Measurements from ENCODE around the gene PCGF3.
"Not testable (repeated sequence)": the region's sequence is repeated elsewhere in the genome, so short reads cannot be mapped to it uniquely, and the experiment has no call there.

PCGF3 gene

GRCh38 chr4:742742-743311 is 37.2 kb downstream of the PCGF3 start:
- DNase-seq (ENCODE audit: low spot score): peak; percentile 98

- DNase-seq (ENCODE audit: low spot score): no peak
Measured at GRCh38 chr4:743463-744211, 38.0 kb downstream of the PCGF3 start.

- no peak for DNase-seq (ENCODE audit: low spot score)
Measured at GRCh38 chr4:744212-744841, 38.7 kb downstream of the PCGF3 start.

GRCh38 chr4:747546-748170 is 42.0 kb downstream of the PCGF3 start:
- DNase-seq (ENCODE audit: low spot score): no peak

- no peak for DNase-seq (ENCODE audit: low spot score)
Measured at GRCh38 chr4:748461-748860, 42.8 kb downstream of the PCGF3 start.

GRCh38 chr4:749698-750666 is 44.4 kb downstream of the PCGF3 start:
- no peak for DNase-seq (ENCODE audit: low spot score)

- DNase-seq (ENCODE audit: low spot score): no peak
Measured at GRCh38 chr4:751676-752075, 46.0 kb downstream of the PCGF3 start.

GRCh38 chr4:752196-752861 is 46.7 kb downstream of the PCGF3 start:
- no peak for DNase-seq (ENCODE audit: low spot score)

GRCh38 chr4:753186-753585 is 47.6 kb downstream of the PCGF3 start:
- not testable (repeated sequence) for DNase-seq (ENCODE audit: low spot score)

GRCh38 chr4:754221-755120 is 48.8 kb downstream of the PCGF3 start:
- no peak for DNase-seq (ENCODE audit: low spot score)

- DNase-seq (ENCODE audit: low spot score): no peak
Measured at GRCh38 chr4:757111-757510, 51.5 kb downstream of the PCGF3 start.

- DNase-seq (ENCODE audit: low spot score): not testable (repeated sequence)
Measured at GRCh38 chr4:759810-760209, 54.2 kb downstream of the PCGF3 start.

- DNase-seq (ENCODE audit: low spot score): no peak
Measured at GRCh38 chr4:760616-761015, 55.0 kb downstream of the PCGF3 start.

- no peak for DNase-seq (ENCODE audit: low spot score)
Measured at GRCh38 chr4:761086-761485, 55.5 kb downstream of the PCGF3 start.

- no peak for DNase-seq (ENCODE audit: low spot score)
Measured at GRCh38 chr4:761739-762138, 56.1 kb downstream of the PCGF3 start.

GRCh38 chr4:762211-763190 is 56.9 kb downstream of the PCGF3 start:
- DNase-seq (ENCODE audit: low spot score): no peak

- DNase-seq (ENCODE audit: low spot score): no peak
Measured at GRCh38 chr4:763191-763810, 57.7 kb downstream of the PCGF3 start.

GRCh38 chr4:763922-764321 is 58.3 kb downstream of the PCGF3 start:
- DNase-seq (ENCODE audit: low spot score): no peak
